Breast epithelium (tissue), 4 donors: ENCODE results near the gene ZNF497. TPM values are rescaled to one million over a fixed set of nuclear protein-coding genes. Genes with fewer than 3 reads are reported as not detected.
"Not testable (repeated sequence)": the region's sequence is repeated elsewhere in the genome, so short reads cannot be mapped to it uniquely, and the experiment has no call there.

Experiments used
- DNase-seq, 2 donors: peaks; one replicate each; pipeline ENCODE4 v3.0.0-alpha.2; 2019; ENCODE audit warnings: low spot score in 2 of 2
- H3K27ac ChIP-seq, 2 donors: fragments of 200-600 bp; sonication (generic) in 1 of 2; one replicate each; pipeline ENCODE4 v1.5.1; 2016 to 2019; ENCODE audit warnings: mild to moderate bottlenecking in 1 of 2
- H3K27me3 ChIP-seq, 2 donors: fragments of 200-600 bp; sonication (generic) in 1 of 2; one replicate each; pipeline versions ENCODE4 v1.5.1 to v1.6.0; 2017 to 2019; ENCODE audit warnings: control low read depth in 1 of 2, mild to moderate bottlenecking in 1 of 2
- H3K36me3 ChIP-seq: fragments of 200-600 bp; one replicate; pipeline ENCODE4 v1.5.1; 2019
- H3K4me1 ChIP-seq, 2 donors: fragments of 200-600 bp; sonication (generic); one replicate each; pipeline ENCODE4 v1.5.1; 2016 to 2019; ENCODE audit warnings: control low read depth in 1 of 2
- H3K4me3 ChIP-seq, 3 donors: fragments of 200-600 bp; sonication (generic); 1 replicate in 2 of 3; 2 replicates in 1 of 3; pipeline ENCODE4 v1.5.1; 2016 to 2019; ENCODE audit warnings: mild to moderate bottlenecking in 3 of 3, moderate library complexity in 2 of 3
- H3K9me3 ChIP-seq, 2 donors: fragments of 200-600 bp; sonication (generic) in 1 of 2; one replicate each; pipeline ENCODE4 v1.5.1; 2016 to 2019; ENCODE audit warnings: control low read depth in 1 of 2
- CTCF ChIP-seq, 3 donors: fragments of 450-650 bp; IDR thresholded peaks; one replicate each; pipeline ENCODE4 v1.5.1; 2016 to 2017; ENCODE audit warnings: antibody characterized with exemption in 3 of 3, mild to moderate bottlenecking in 3 of 3, moderate library complexity in 3 of 3
- POLR2A ChIP-seq: fragments of 450-650 bp; IDR thresholded peaks from one replicate; pipeline ENCODE4 v1.6.1; 2016; ENCODE audit warnings: antibody characterized with exemption, mild to moderate bottlenecking, moderate library complexity
- POLR2AphosphoS5 ChIP-seq, 3 donors: sonication (generic); formaldehyde crosslinking; IDR thresholded peaks; one replicate each; pipeline ENCODE4 v1.6.1; 2017; ENCODE audit warnings: antibody characterized with exemption in 3 of 3
- intact Hi-C: fragments of 100-400 bp; cut with DNase I; formaldehyde crosslinking; loops from one replicate; pipeline ENCODE4 v1.15.1; 2023; ENCODE audit warnings: low total_unique reads
- total RNA-seq, 3 donors: library from RNA; depleted of rRNA; stranded (reverse); fragments of >200 nt; gene quantifications; one replicate each; pipeline ENCODE4 v1.1.0, GENCODE V29; 2016

ZNF497 gene
- total RNA-seq, 3 donors from 2014 or later: 0.80 to 5.3 (median 3.6) TPM

GRCh38 chr19:58380037-58380661 lies 17.6 kb upstream of the ZNF497 start:
- H3K27ac ChIP-seq: peak overlapping the region; percentile 92 to 96
- peak overlapping the region; percentile 74 to 92 (median 83) for H3K4me3 ChIP-seq
- peaks cover 4 to 15% of the 10 kb centered on the region in 2 donors for H3K4me1 ChIP-seq
- intact Hi-C loops: no loop called here
- no peak for DNase-seq
- H3K9me3 ChIP-seq: no peaks in the 10 kb centered on the region
- no peaks in the 10 kb centered on the region for H3K36me3 ChIP-seq
- H3K27me3 ChIP-seq: no peaks in the 10 kb centered on the region
- TF ChIP-seq CTCF (IDR thresholded peaks at IDR 0.05): no peak
- TF ChIP-seq POLR2A: no peak
- no peak for TF ChIP-seq POLR2AphosphoS5 (IDR thresholded peaks at IDR 0.05)

- Histone ChIP-seq H3K27ac (no peak overlapping the region), H3K27me3 (no peaks in the 10 kb centered on the region), H3K9me3 (no peaks in the 10 kb centered on the region), H3K4me3 (no peak overlapping the region), H3K36me3 (no peaks in the 10 kb centered on the region), H3K4me1 (peaks cover 4 to 15% of the 10 kb centered on the region in 2 donors)
- TF ChIP-seq POLR2A (no peak), POLR2AphosphoS5 (IDR thresholded peaks at IDR 0.05) (no peak), CTCF (IDR thresholded peaks at IDR 0.05) (no peak)
- intact Hi-C loops: no loop called here
- no peak for DNase-seq
These were observed 16.7 kb upstream of the ZNF497 start for GRCh38 chr19:58379246-58379645.

GRCh38 chr19:58376724-58377123 lies 14.2 kb upstream of the ZNF497 start:
- H3K36me3 ChIP-seq, DNase-seq, H3K4me3 ChIP-seq, H3K27me3 ChIP-seq, intact Hi-C loops, H3K9me3 ChIP-seq, H3K27ac ChIP-seq: not testable (repeated sequence)
- peaks cover 4 to 19% of the 10 kb centered on the region in 2 donors for H3K4me1 ChIP-seq

GRCh38 chr19:58374200-58374599 lies 11.6 kb upstream of the ZNF497 start:
- no peak for DNase-seq
- Histone ChIP-seq H3K36me3 (no peaks in the 10 kb centered on the region), H3K9me3 (no peaks in the 10 kb centered on the region), H3K4me1 (peaks cover 0 to 9% of the 10 kb centered on the region in 2 donors), H3K27me3 (no peaks in the 10 kb centered on the region), H3K4me3 (no peak overlapping the region), H3K27ac (no peak overlapping the region)
- intact Hi-C loops: no loop called here
- TF ChIP-seq POLR2A (no peak), CTCF (IDR thresholded peaks at IDR 0.05) (no peak), POLR2AphosphoS5 (IDR thresholded peaks at IDR 0.05) (no peak)

GRCh38 chr19:58372311-58373133 lies 10.0 kb upstream of the ZNF497 start:
- TF ChIP-seq CTCF (IDR thresholded peaks at IDR 0.05) (peak in 1 of 3 donors; percentile 23), POLR2A (no peak), POLR2AphosphoS5 (IDR thresholded peaks at IDR 0.05) (no peak)
- Histone ChIP-seq H3K27me3 (no peaks in the 10 kb centered on the region), H3K27ac (peak overlapping the region; percentile 57 to 66), H3K4me3 (no peak overlapping the region), H3K36me3 (no peaks in the 10 kb centered on the region), H3K9me3 (no peaks in the 10 kb centered on the region), H3K4me1 (peaks cover 0 to 9% of the 10 kb centered on the region in 2 donors)
- peak in 1 of 2 donors; percentile 60 for DNase-seq
- intact Hi-C loops: no loop called here
